Loucy (cell line): ENCODE results near the gene BMPR1B.
"Not testable (repeated sequence)": the region's sequence is repeated elsewhere in the genome, so short reads cannot be mapped to it uniquely, and the experiment has no call there.

Experiments
- H2AFZ ChIP-seq: fragments of 200-600 bp; sonication (generic); 2 replicates; pipeline ENCODE4 v1.6.0; 2016; ENCODE audit warnings: antibody characterized with exemption, mild to moderate bottlenecking, low read length, moderate library complexity
- H3F3A ChIP-seq: fragments of 200-600 bp; 2 replicates; pipeline ENCODE4 v1.6.0; 2016; ENCODE audit warnings: antibody characterized with exemption, low read depth, mild to moderate bottlenecking
- H3K27me3 ChIP-seq: fragments of 200-600 bp; sonication (generic); 2 replicates; pipeline ENCODE4 v1.6.1; 2014; ENCODE audit warnings: low read length, mild to moderate bottlenecking; ENCODE audit not compliant: insufficient read depth, poor library complexity, severe bottlenecking
- H3K36me3 ChIP-seq: fragments of 200-600 bp; sonication (generic); 2 replicates; pipeline ENCODE4 v1.6.1; 2016; ENCODE audit warnings: low read length; ENCODE audit not compliant: insufficient read depth
- H3K4me1 ChIP-seq: fragments of 200-600 bp; sonication (generic); 2 replicates; pipeline ENCODE4 v1.5.1; 2014; ENCODE audit warnings: low read length, mild to moderate bottlenecking; ENCODE audit not compliant: insufficient read depth, poor library complexity, severe bottlenecking
- H3K4me2 ChIP-seq: fragments of 200-600 bp; sonication (generic); 2 replicates; pipeline ENCODE4 v1.6.0; 2014; ENCODE audit warnings: antibody characterized with exemption, low read length, low read depth, mild to moderate bottlenecking; ENCODE audit not compliant: poor library complexity, severe bottlenecking
- H3K4me3 ChIP-seq: fragments of 200-600 bp; sonication (generic); 2 replicates; pipeline ENCODE4 v1.5.1; 2014; ENCODE audit warnings: low read length, mild to moderate bottlenecking, mixed read lengths; ENCODE audit not compliant: poor library complexity, severe bottlenecking
- H3K79me2 ChIP-seq: fragments of 200-600 bp; sonication (generic); 2 replicates; pipeline ENCODE4 v1.6.1; 2014; ENCODE audit warnings: low read length; ENCODE audit not compliant: insufficient read depth
- H3K9ac ChIP-seq: fragments of 200-600 bp; sonication (generic); 2 replicates; pipeline ENCODE4 v1.6.0; 2014; ENCODE audit warnings: mild to moderate bottlenecking, low read depth, low read length, moderate library complexity; ENCODE audit not compliant: poor library complexity, severe bottlenecking
- H3K9me2 ChIP-seq: fragments of 200-600 bp; sonication (generic); replicated peaks from 2 replicates; pipeline ENCODE4 v1.6.1; 2016; ENCODE audit warnings: low read depth, low read length, mixed read lengths
- H3K9me3 ChIP-seq: fragments of 200-600 bp; sonication (generic); 2 replicates; pipeline ENCODE4 v1.6.1; 2014; ENCODE audit warnings: mild to moderate bottlenecking, antibody characterized with exemption, low read length, low read depth; ENCODE audit not compliant: insufficient read depth
- H4K20me1 ChIP-seq: fragments of 200-600 bp; sonication (generic); 2 replicates; pipeline ENCODE4 v1.6.0; 2014; ENCODE audit warnings: antibody characterized with exemption, low read length, mild to moderate bottlenecking; ENCODE audit not compliant: insufficient read depth, poor library complexity, severe bottlenecking
- EZH2phosphoT487 ChIP-seq: fragments of 200-600 bp; IDR thresholded peaks from 2 replicates; pipeline ENCODE4 v1.6.1; 2018; ENCODE audit warnings: antibody characterized with exemption, mild to moderate bottlenecking, moderate library complexity, borderline replicate concordance
- TF ChIP-seq, protein P1 (sequence below): fragments of 200-600 bp; sonication (generic); conservative IDR thresholded peaks from 2 replicates; pipeline ENCODE4 v1.5.1; 2014; ENCODE audit warnings: mild to moderate bottlenecking, antibody characterized with exemption, low read length

Gene BMPR1B

GRCh38 chr4:95124906-95125504 is 367.2 kb downstream of the BMPR1B start:
- H3K9me2 ChIP-seq = no peaks in the 10 kb centered on the region
- H3K27me3 ChIP-seq = no peaks in the 10 kb centered on the region
- H3F3A ChIP-seq = no peaks in the 10 kb centered on the region
- TF ChIP-seq, protein P1, sequence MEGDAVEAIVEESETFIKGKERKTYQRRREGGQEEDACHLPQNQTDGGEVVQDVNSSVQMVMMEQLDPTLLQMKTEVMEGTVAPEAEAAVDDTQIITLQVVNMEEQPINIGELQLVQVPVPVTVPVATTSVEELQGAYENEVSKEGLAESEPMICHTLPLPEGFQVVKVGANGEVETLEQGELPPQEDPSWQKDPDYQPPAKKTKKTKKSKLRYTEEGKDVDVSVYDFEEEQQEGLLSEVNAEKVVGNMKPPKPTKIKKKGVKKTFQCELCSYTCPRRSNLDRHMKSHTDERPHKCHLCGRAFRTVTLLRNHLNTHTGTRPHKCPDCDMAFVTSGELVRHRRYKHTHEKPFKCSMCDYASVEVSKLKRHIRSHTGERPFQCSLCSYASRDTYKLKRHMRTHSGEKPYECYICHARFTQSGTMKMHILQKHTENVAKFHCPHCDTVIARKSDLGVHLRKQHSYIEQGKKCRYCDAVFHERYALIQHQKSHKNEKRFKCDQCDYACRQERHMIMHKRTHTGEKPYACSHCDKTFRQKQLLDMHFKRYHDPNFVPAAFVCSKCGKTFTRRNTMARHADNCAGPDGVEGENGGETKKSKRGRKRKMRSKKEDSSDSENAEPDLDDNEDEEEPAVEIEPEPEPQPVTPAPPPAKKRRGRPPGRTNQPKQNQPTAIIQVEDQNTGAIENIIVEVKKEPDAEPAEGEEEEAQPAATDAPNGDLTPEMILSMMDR = peak; percentile 72
- no peak for TF ChIP-seq EZH2phosphoT487
- H4K20me1 ChIP-seq = no peaks in the 10 kb centered on the region
- no peak overlapping the region for H3K9ac ChIP-seq
- no peaks in the 10 kb centered on the region for H3K9me3 ChIP-seq
- H3K79me2 ChIP-seq = no peaks in the 10 kb centered on the region
- peak overlapping the region; percentile 34 for H2AFZ ChIP-seq
- no peaks in the 10 kb centered on the region for H3K36me3 ChIP-seq
- peaks cover 7% of the 10 kb centered on the region for H3K4me1 ChIP-seq
- no peak overlapping the region for H3K4me3 ChIP-seq
- H3K4me2 ChIP-seq = no peak overlapping the region

GRCh38 chr4:95129031-95129430 is 371.3 kb downstream of the BMPR1B start:
- Histone ChIP-seq H3K9me3 (no peaks in the 10 kb centered on the region), H3K4me3 (no peak overlapping the region), H3K4me1 (no peaks in the 10 kb centered on the region), H3K9me2 (no peaks in the 10 kb centered on the region), H3K79me2 (no peaks in the 10 kb centered on the region), H3F3A (no peaks in the 10 kb centered on the region), H3K36me3 (no peaks in the 10 kb centered on the region), H3K27me3 (no peaks in the 10 kb centered on the region), H4K20me1 (no peaks in the 10 kb centered on the region), H3K9ac (no peak overlapping the region), H2AFZ (no peak overlapping the region), H3K4me2 (no peak overlapping the region)
- TF ChIP-seq EZH2phosphoT487 = no peak
- TF ChIP-seq, protein P1 = no peak

DNA sequence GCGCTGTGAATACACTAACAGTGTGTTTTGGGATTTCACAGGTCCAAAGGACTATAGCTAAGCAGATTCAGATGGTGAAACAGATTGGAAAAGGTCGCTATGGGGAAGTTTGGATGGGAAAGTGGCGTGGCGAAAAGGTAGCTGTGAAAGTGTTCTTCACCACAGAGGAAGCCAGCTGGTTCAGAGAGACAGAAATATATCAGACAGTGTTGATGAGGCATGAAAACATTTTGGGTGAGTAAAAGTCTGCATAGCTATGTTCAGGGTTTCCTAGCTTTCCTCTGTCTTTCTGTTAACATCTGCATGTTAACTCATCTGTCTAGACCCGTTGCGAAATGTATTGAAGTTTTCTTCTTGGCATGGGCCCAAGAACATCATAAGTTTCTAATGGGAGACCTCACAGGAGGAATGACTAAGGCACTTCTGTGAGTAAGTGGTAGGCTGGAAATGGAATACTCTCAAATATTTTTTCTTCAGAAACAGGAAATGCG is 372.1 kb downstream of the BMPR1B start:
- H3K9me2 ChIP-seq = no peaks in the 10 kb centered on the region
- no peaks in the 10 kb centered on the region for H4K20me1 ChIP-seq
- H3K9me3 ChIP-seq = no peaks in the 10 kb centered on the region
- H3F3A ChIP-seq = no peaks in the 10 kb centered on the region
- H3K9ac ChIP-seq = no peak overlapping the region
- no peaks in the 10 kb centered on the region for H3K36me3 ChIP-seq
- no peaks in the 10 kb centered on the region for H3K27me3 ChIP-seq
- no peaks in the 10 kb centered on the region for H3K4me1 ChIP-seq
- TF ChIP-seq, protein P1 = no peak
- TF ChIP-seq EZH2phosphoT487 = no peak
- no peak overlapping the region for H3K4me3 ChIP-seq
- no peak overlapping the region for H3K4me2 ChIP-seq
- H3K79me2 ChIP-seq = no peaks in the 10 kb centered on the region
- no peak overlapping the region for H2AFZ ChIP-seq

GRCh38 chr4:95134016-95134415 is 376.3 kb downstream of the BMPR1B start:
- H3K9me3 ChIP-seq, H3K4me1 ChIP-seq, H3K79me2 ChIP-seq, H3K9ac ChIP-seq, H3F3A ChIP-seq, H3K36me3 ChIP-seq, H3K4me2 ChIP-seq, H2AFZ ChIP-seq, H3K27me3 ChIP-seq, H4K20me1 ChIP-seq, H3K4me3 ChIP-seq, H3K9me2 ChIP-seq: not testable (repeated sequence)

DNA sequence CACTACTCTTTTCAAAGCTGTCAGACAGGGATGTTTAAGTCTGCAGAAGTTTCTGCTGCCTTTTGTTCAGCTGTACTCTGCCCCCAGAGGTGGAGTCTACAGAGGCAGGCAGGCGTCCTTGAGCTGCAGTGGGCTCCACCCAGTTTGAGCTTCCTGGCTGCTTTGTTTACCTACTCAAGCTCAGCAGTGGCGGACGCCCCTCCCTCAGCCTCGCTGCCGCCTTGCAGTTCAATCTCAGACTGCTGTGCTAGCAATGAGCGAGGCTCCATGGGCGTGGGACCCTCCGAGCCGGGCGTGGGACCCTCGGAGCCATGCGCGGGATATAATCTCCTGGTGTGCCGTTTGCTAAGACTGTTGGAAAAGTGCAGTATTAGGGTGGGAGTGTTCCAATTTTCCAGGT is 381.7 kb downstream of the BMPR1B start:
- H2AFZ ChIP-seq, H3K27me3 ChIP-seq, H3K4me2 ChIP-seq, H4K20me1 ChIP-seq, H3K4me1 ChIP-seq, H3F3A ChIP-seq, H3K9ac ChIP-seq, H3K79me2 ChIP-seq, H3K9me2 ChIP-seq, H3K9me3 ChIP-seq, H3K4me3 ChIP-seq, H3K36me3 ChIP-seq: not testable (repeated sequence)
